Prostate gland (tissue), 2 donors: ENCODE data around the gene XXYLT1. TPM values are rescaled to one million over a fixed set of nuclear protein-coding genes. Genes with fewer than 3 reads are reported as not detected.

Experiments used
- DNase-seq: peaks from one replicate; pipeline ENCODE4 v3.0.0-alpha.2; 2019; ENCODE audit warnings: low spot score
- H3K27ac ChIP-seq, 2 donors: fragments of 200-600 bp; sonication (generic); 2 replicates each; pipeline ENCODE4 v1.5.1; 2017 to 2019
- H3K27me3 ChIP-seq: fragments of 200-600 bp; sonication (generic); replicated peaks from 2 replicates; pipeline ENCODE4 v1.5.1; 2019; ENCODE audit not compliant: insufficient read depth
- H3K36me3 ChIP-seq, 2 donors: fragments of 200-600 bp; sonication (generic); 1 replicate in 1 of 2; 2 replicates in 1 of 2; pipeline versions ENCODE4 v1.5.1 to v1.8.1; 2017 to 2019
- H3K4me1 ChIP-seq: fragments of 200-600 bp; sonication (generic); replicated peaks from 2 replicates; pipeline ENCODE4 v1.5.1; 2019
- H3K4me3 ChIP-seq, 2 donors: fragments of 200-600 bp; sonication (generic); 2 replicates each; pipeline ENCODE4 v1.5.1; 2017 to 2019
- H3K9me3 ChIP-seq: fragments of 200-600 bp; sonication (generic); 2 replicates; pipeline ENCODE4 v1.5.1; 2017
- POLR2A ChIP-seq: fragments of 450-650 bp; IDR thresholded peaks from one replicate; pipeline ENCODE4 v1.6.1; 2016; ENCODE audit warnings: antibody characterized with exemption, mild to moderate bottlenecking
- POLR2AphosphoS5 ChIP-seq: sonication (generic); formaldehyde crosslinking; IDR thresholded peaks from one replicate; pipeline ENCODE4 v1.6.1; 2017; ENCODE audit warnings: antibody characterized with exemption
- WGBS: methylation state at CpG from one replicate; pipeline ENCODE4 v1.1.5; 2018; 5-methylcytosine and 5-hydroxymethylcytosine counted together
- intact Hi-C: fragments of 100-400 bp; cut with DNase I; formaldehyde crosslinking; loops from one replicate; pipeline ENCODE4 v1.14.2; 2022
- total RNA-seq, 2 donors: library from RNA; depleted of rRNA; stranded (reverse); fragments of >200 nt; gene quantifications; one replicate each; pipeline ENCODE4 v1.1.0, GENCODE V29; 2016
- TF ChIP-seq, protein P1 (sequence below), 4 experiments: fragments of 200-600 bp in 2 of 4; fragments of 450-650 bp in 2 of 4; sonication (generic) in 2 of 4; IDR thresholded peaks; 1 replicate in 3 of 4; 2 replicates in 1 of 4; pipeline ENCODE4 v1.5.1; 2016 to 2019; ENCODE audit warnings: antibody characterized with exemption in 4 of 4, mild to moderate bottlenecking in 2 of 4, moderate library complexity in 2 of 4

XXYLT1 gene
- total RNA-seq, 2 donors from 2014 or later, result 14.9 to 22.7 TPM

DNA sequence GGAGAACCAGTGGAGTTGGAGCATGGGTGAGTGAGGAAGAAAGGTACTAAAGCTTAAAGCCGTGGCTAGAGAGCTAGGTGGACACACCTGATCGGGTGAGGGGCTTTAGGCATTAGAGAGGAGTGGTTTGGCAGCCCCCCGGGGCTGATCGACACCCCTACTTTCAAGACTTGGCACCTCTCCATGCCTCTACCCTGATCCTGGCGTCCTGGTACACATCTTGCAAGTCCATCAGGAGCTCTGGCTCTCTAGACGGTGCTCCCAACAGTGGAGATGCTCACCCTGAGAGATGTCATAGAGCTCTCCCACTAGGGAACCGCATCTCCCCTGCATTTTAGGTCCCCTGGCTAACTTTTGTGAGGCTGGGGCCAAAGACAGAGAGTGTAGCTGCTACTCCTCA, 98.1 kb downstream of the XXYLT1 start:
- no peaks in the 10 kb centered on the region for H3K9me3 ChIP-seq
- DNase-seq, result no peak
- 91% methylated on average over 7 of the region's 7 CpGs for WGBS
- no peak overlapping the region for H3K4me3 ChIP-seq
- no peaks in the 10 kb centered on the region for H3K27me3 ChIP-seq
- intact Hi-C loops, result no loop called here
- H3K27ac ChIP-seq, result no peak overlapping the region
- no peaks in the 10 kb centered on the region for H3K4me1 ChIP-seq
- TF ChIP-seq POLR2AphosphoS5, result no peak
- TF ChIP-seq POLR2A, result no peak
- H3K36me3 ChIP-seq, result no peaks in the 10 kb centered on the region

DNA sequence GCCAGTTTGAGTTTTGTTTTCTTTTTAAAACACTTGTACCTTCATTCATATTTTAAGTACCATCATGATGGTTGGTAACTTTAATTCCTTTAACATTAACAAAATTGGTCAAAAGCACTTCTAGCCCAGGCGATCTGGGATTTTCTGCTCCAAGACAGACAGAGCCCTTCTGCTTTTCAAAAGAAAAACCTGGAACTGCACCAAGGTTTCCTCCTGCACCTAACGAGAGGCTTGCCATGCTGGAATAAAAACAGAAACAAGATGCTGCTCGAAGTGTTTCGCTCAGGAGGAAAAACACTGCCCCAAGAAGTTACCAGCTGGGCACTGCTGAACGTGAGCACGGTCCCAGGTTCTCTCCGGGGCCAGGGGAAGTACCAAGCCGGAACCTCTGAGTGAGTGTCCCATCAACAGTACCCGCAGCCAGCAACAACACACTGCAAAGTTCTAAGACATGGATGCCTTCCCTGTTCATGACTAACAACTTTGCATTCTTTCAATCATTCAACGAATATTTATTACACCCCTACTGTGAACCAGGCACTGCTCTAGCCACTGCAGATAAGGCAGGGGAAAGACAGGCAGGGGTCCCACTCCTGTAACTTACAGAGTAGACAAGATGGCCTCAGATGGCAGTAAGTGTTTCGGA, 98.8 kb downstream of the XXYLT1 start:
- Histone ChIP-seq H3K4me1 (no peaks in the 10 kb centered on the region), H3K27me3 (no peaks in the 10 kb centered on the region), H3K4me3 (no peak overlapping the region), H3K9me3 (no peaks in the 10 kb centered on the region), H3K36me3 (no peaks in the 10 kb centered on the region), H3K27ac (no peak overlapping the region)
- 48% methylated on average over 11 of the region's 11 CpGs for WGBS
- no peak for TF ChIP-seq POLR2A
- TF ChIP-seq, protein P1, sequence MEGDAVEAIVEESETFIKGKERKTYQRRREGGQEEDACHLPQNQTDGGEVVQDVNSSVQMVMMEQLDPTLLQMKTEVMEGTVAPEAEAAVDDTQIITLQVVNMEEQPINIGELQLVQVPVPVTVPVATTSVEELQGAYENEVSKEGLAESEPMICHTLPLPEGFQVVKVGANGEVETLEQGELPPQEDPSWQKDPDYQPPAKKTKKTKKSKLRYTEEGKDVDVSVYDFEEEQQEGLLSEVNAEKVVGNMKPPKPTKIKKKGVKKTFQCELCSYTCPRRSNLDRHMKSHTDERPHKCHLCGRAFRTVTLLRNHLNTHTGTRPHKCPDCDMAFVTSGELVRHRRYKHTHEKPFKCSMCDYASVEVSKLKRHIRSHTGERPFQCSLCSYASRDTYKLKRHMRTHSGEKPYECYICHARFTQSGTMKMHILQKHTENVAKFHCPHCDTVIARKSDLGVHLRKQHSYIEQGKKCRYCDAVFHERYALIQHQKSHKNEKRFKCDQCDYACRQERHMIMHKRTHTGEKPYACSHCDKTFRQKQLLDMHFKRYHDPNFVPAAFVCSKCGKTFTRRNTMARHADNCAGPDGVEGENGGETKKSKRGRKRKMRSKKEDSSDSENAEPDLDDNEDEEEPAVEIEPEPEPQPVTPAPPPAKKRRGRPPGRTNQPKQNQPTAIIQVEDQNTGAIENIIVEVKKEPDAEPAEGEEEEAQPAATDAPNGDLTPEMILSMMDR (IDR thresholded peaks at IDR 0.05), result no peak
- TF ChIP-seq POLR2AphosphoS5, result no peak
- DNase-seq, result no peak
- intact Hi-C loops, result no loop called here

DNA sequence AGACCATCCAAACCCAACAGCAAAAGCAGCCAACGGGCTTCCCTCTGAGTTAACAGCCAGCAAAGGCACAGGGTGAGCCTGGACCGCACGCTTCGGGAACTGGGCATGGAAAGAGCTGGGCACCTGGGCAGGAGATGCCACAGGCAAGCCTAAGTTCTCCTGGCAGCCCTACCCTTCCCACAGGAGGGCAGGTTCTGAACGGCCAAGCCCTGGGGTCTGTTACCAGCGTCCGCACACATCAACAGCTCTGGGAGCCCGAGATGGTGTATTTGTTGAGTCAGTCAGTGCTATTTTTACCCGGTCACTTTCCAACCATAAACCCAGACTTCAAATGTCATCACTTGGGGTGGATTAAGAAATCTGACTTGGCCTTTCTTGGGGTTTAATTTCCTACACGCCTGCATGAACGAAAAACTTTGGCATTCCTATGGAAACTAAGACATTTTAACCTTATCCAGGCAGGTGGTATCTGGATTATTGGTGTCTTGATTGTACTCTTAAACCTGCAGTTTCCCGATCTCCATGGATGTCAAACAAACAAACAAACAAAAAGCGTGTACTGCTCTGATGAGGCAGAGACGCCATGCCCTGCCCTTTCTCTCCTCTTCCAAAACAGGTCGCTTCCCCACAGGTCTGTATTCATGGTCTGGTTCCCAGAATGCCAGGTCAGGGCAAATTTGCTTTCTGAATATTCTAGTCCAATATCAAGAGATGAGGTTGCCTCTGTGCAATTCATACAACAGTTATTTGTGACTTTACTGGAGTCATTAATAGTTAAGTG, 99.7 kb downstream of the XXYLT1 start:
- H3K4me1 ChIP-seq, result no peaks in the 10 kb centered on the region
- 90% methylated on average over 15 of the region's 15 CpGs for WGBS
- H3K36me3 ChIP-seq, result no peaks in the 10 kb centered on the region
- DNase-seq, result no peak
- H3K27me3 ChIP-seq, result no peaks in the 10 kb centered on the region
- no peak overlapping the region for H3K4me3 ChIP-seq
- no peaks in the 10 kb centered on the region for H3K9me3 ChIP-seq
- intact Hi-C loops, result no loop called here
- H3K27ac ChIP-seq, result no peak overlapping the region
- no peak for TF ChIP-seq POLR2AphosphoS5
- TF ChIP-seq POLR2A, result no peak
- TF ChIP-seq, protein P1 (IDR thresholded peaks at IDR 0.05), result no peak

DNA sequence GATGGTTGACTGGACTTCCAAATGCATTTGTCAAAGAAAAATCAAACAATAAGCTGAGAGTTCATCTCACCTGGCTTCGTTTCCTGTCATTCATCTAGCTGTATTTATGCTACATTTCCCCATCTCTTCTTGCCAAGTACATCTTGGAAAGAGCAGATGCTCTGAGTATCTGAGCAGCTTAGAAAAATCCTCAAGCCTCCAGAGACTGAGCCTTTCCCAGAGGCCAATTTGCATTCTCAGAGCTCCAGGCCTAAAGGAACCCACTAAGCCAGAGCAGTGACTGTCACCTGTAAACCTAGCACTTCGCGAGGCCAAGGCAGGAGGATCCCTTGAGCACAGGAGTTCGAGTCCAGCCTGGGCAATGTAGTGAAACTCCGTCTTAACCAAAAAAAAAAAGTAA, 100.5 kb downstream of the XXYLT1 start:
- no peaks in the 10 kb centered on the region for H3K9me3 ChIP-seq
- DNase-seq, result no peak
- WGBS, result 94% methylated on average over 5 of the region's 5 CpGs
- H3K36me3 ChIP-seq, result no peaks in the 10 kb centered on the region
- H3K4me1 ChIP-seq, result no peaks in the 10 kb centered on the region
- TF ChIP-seq POLR2A (no peak), POLR2AphosphoS5 (no peak)
- TF ChIP-seq, protein P1 (IDR thresholded peaks at IDR 0.05), result no peak
- H3K4me3 ChIP-seq, result no peak overlapping the region
- intact Hi-C loops, result no loop called here
- H3K27me3 ChIP-seq, result no peaks in the 10 kb centered on the region
- no peak overlapping the region for H3K27ac ChIP-seq

DNA sequence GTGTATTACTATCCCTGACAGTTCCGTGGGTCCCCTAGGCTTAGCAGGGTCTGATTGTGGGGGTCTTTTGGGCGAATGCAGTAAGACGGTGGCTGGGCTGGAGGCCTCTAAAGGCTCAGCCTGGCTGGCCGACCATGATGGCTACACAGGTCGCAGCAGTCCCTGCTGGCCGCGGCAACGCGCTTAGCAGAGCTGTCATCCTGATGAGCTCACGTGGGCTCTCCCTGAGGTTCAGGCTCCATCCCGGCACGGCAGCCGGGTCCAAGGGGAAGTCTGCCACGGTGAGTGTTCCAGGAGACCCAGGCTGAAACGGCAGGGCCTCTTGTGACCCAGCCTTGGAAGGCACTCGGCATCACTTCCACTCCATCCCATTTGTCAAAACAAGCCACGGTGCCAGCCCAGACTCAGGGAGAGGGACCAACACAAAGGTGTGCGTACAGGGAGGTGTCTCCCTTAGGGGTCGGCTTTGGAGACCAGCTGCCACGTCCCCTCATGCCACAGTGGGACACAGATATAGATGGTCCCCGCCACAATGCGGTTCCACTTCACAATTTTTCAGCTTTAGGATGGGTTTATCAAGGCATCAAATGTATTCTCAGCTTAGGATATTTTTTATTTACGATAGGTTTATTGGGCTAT, 101.8 kb downstream of the XXYLT1 start:
- Histone ChIP-seq H3K36me3 (no peaks in the 10 kb centered on the region), H3K9me3 (no peaks in the 10 kb centered on the region), H3K27me3 (no peaks in the 10 kb centered on the region), H3K4me1 (no peaks in the 10 kb centered on the region), H3K4me3 (no peak overlapping the region), H3K27ac (no peak overlapping the region)
- intact Hi-C loops, result no loop called here
- 81% methylated on average over 23 of the region's 23 CpGs for WGBS
- TF ChIP-seq POLR2AphosphoS5 (no peak), POLR2A (no peak)
- TF ChIP-seq, protein P1 (IDR thresholded peaks at IDR 0.05), result no peak
- DNase-seq, result no peak
